ENCODE results near the gene PADI1. TPM values are rescaled to one million over a fixed set of nuclear protein-coding genes. Genes with fewer than 3 reads are reported as not detected.

The PADI1 gene
- total RNA-seq, 1 donor from 2014 or later: not detected

GRCh38 chr1:17189632-17189990 is 15.3 kb upstream of the PADI1 start:
- Histone ChIP-seq H3K27me3 (ENCODE audit: control insufficient read depth in 3 of 3, insufficient read depth in 3 of 3, low read length in 3 of 3) (peaks cover 3 to 21% (median 18%) of the 10 kb centered on the region in 3 donors), H3K4me3 (ENCODE audit: low read length in 3 of 3) (no peak overlapping the region), H3K9me3 (ENCODE audit: control insufficient read depth in 3 of 3, low read length in 3 of 3) (peaks cover 0 to 2% (median 0%) of the 10 kb centered on the region in 3 donors), H3K27ac (ENCODE audit: low read depth, low read length) (no peak overlapping the region), H3K4me1 (ENCODE audit: control insufficient read depth in 3 of 3, insufficient read depth in 3 of 3, low read length in 3 of 3) (no peaks in the 10 kb centered on the region), H3K9ac (ENCODE audit: low read depth in 1 of 3, low read length in 3 of 3) (no peak overlapping the region), H3K36me3 (ENCODE audit: control insufficient read depth in 3 of 3, insufficient read depth in 3 of 3, low read length in 3 of 3) (no peaks in the 10 kb centered on the region)

- no peak overlapping the region for H3K27ac ChIP-seq (ENCODE audit: low read depth, low read length)
- H3K4me1 ChIP-seq (ENCODE audit: control insufficient read depth in 3 of 3, insufficient read depth in 3 of 3, low read length in 3 of 3): no peaks in the 10 kb centered on the region
- H3K27me3 ChIP-seq (ENCODE audit: control insufficient read depth in 3 of 3, insufficient read depth in 3 of 3, low read length in 3 of 3): peaks cover 3 to 18% (median 14%) of the 10 kb centered on the region in 3 donors
- H3K9ac ChIP-seq (ENCODE audit: low read depth in 1 of 3, low read length in 3 of 3): no peak overlapping the region
- H3K4me3 ChIP-seq (ENCODE audit: low read length in 3 of 3): no peak overlapping the region
- H3K36me3 ChIP-seq (ENCODE audit: control insufficient read depth in 3 of 3, insufficient read depth in 3 of 3, low read length in 3 of 3): no peaks in the 10 kb centered on the region
- H3K9me3 ChIP-seq (ENCODE audit: control insufficient read depth in 3 of 3, low read length in 3 of 3): peaks cover 0 to 2% (median 0%) of the 10 kb centered on the region in 3 donors
These were observed 14.6 kb upstream of the PADI1 start for GRCh38 chr1:17190010-17190995.

GRCh38 chr1:17191990-17192242 is 13.0 kb upstream of the PADI1 start:
- Histone ChIP-seq H3K36me3 (ENCODE audit: control insufficient read depth in 3 of 3, insufficient read depth in 3 of 3, low read length in 3 of 3) (no peaks in the 10 kb centered on the region), H3K4me1 (ENCODE audit: control insufficient read depth in 3 of 3, insufficient read depth in 3 of 3, low read length in 3 of 3) (no peaks in the 10 kb centered on the region), H3K4me3 (ENCODE audit: low read length in 3 of 3) (no peak overlapping the region), H3K27me3 (ENCODE audit: control insufficient read depth in 3 of 3, insufficient read depth in 3 of 3, low read length in 3 of 3) (peaks cover 3 to 22% (median 14%) of the 10 kb centered on the region in 3 donors), H3K27ac (ENCODE audit: low read depth, low read length) (no peak overlapping the region), H3K9me3 (ENCODE audit: control insufficient read depth in 3 of 3, low read length in 3 of 3) (peaks cover 0 to 2% (median 0%) of the 10 kb centered on the region in 3 donors), H3K9ac (ENCODE audit: low read depth in 1 of 3, low read length in 3 of 3) (no peak overlapping the region)

- Histone ChIP-seq H3K36me3 (ENCODE audit: control insufficient read depth in 3 of 3, insufficient read depth in 3 of 3, low read length in 3 of 3) (no peaks in the 10 kb centered on the region), H3K9me3 (ENCODE audit: control insufficient read depth in 3 of 3, low read length in 3 of 3) (peaks cover 0 to 2% (median 0%) of the 10 kb centered on the region in 3 donors), H3K9ac (ENCODE audit: low read depth in 1 of 3, low read length in 3 of 3) (no peak overlapping the region), H3K4me3 (ENCODE audit: low read length in 3 of 3) (no peak overlapping the region), H3K27ac (ENCODE audit: low read depth, low read length) (no peak overlapping the region), H3K27me3 (ENCODE audit: control insufficient read depth in 3 of 3, insufficient read depth in 3 of 3, low read length in 3 of 3) (peaks cover 3 to 22% (median 15%) of the 10 kb centered on the region in 3 donors), H3K4me1 (ENCODE audit: control insufficient read depth in 3 of 3, insufficient read depth in 3 of 3, low read length in 3 of 3) (no peaks in the 10 kb centered on the region)
These were observed 12.3 kb upstream of the PADI1 start for GRCh38 chr1:17192394-17193221.

- Histone ChIP-seq H3K9ac (ENCODE audit: low read depth in 1 of 3, low read length in 3 of 3) (no peak overlapping the region), H3K27ac (ENCODE audit: low read depth, low read length) (no peak overlapping the region), H3K9me3 (ENCODE audit: control insufficient read depth in 3 of 3, low read length in 3 of 3) (peaks cover 0 to 2% (median 0%) of the 10 kb centered on the region in 3 donors), H3K27me3 (ENCODE audit: control insufficient read depth in 3 of 3, insufficient read depth in 3 of 3, low read length in 3 of 3) (peaks cover 3 to 28% (median 18%) of the 10 kb centered on the region in 3 donors), H3K4me1 (ENCODE audit: control insufficient read depth in 3 of 3, insufficient read depth in 3 of 3, low read length in 3 of 3) (no peaks in the 10 kb centered on the region), H3K36me3 (ENCODE audit: control insufficient read depth in 3 of 3, insufficient read depth in 3 of 3, low read length in 3 of 3) (no peaks in the 10 kb centered on the region), H3K4me3 (ENCODE audit: low read length in 3 of 3) (no peak overlapping the region)
These were observed 11.5 kb upstream of the PADI1 start for GRCh38 chr1:17193222-17194132.

GRCh38 chr1:17194133-17194475 is 10.8 kb upstream of the PADI1 start:
- no peaks in the 10 kb centered on the region for H3K9me3 ChIP-seq (ENCODE audit: control insufficient read depth in 3 of 3, low read length in 3 of 3)
- H3K27me3 ChIP-seq (ENCODE audit: control insufficient read depth in 3 of 3, insufficient read depth in 3 of 3, low read length in 3 of 3): peaks cover 3 to 34% (median 24%) of the 10 kb centered on the region in 3 donors
- H3K4me1 ChIP-seq (ENCODE audit: control insufficient read depth in 3 of 3, insufficient read depth in 3 of 3, low read length in 3 of 3): no peaks in the 10 kb centered on the region
- no peak overlapping the region for H3K4me3 ChIP-seq (ENCODE audit: low read length in 3 of 3)
- H3K9ac ChIP-seq (ENCODE audit: low read depth in 1 of 3, low read length in 3 of 3): no peak overlapping the region
- H3K27ac ChIP-seq (ENCODE audit: low read depth, low read length): no peak overlapping the region
- no peaks in the 10 kb centered on the region for H3K36me3 ChIP-seq (ENCODE audit: control insufficient read depth in 3 of 3, insufficient read depth in 3 of 3, low read length in 3 of 3)

- no peaks in the 10 kb centered on the region for H3K4me1 ChIP-seq (ENCODE audit: control insufficient read depth in 3 of 3, insufficient read depth in 3 of 3, low read length in 3 of 3)
- peaks cover 3 to 34% (median 27%) of the 10 kb centered on the region in 3 donors for H3K27me3 ChIP-seq (ENCODE audit: control insufficient read depth in 3 of 3, insufficient read depth in 3 of 3, low read length in 3 of 3)
- H3K27ac ChIP-seq (ENCODE audit: low read depth, low read length): no peak overlapping the region
- H3K4me3 ChIP-seq (ENCODE audit: low read length in 3 of 3): no peak overlapping the region
- H3K9ac ChIP-seq (ENCODE audit: low read depth in 1 of 3, low read length in 3 of 3): no peak overlapping the region
- H3K36me3 ChIP-seq (ENCODE audit: control insufficient read depth in 3 of 3, insufficient read depth in 3 of 3, low read length in 3 of 3): no peaks in the 10 kb centered on the region
- H3K9me3 ChIP-seq (ENCODE audit: control insufficient read depth in 3 of 3, low read length in 3 of 3): no peaks in the 10 kb centered on the region
These were observed 10.1 kb upstream of the PADI1 start for GRCh38 chr1:17194615-17195528.

- H3K9ac ChIP-seq (ENCODE audit: low read depth in 1 of 3, low read length in 3 of 3): no peak overlapping the region
- H3K36me3 ChIP-seq (ENCODE audit: control insufficient read depth in 3 of 3, insufficient read depth in 3 of 3, low read length in 3 of 3): no peaks in the 10 kb centered on the region
- no peaks in the 10 kb centered on the region for H3K9me3 ChIP-seq (ENCODE audit: control insufficient read depth in 3 of 3, low read length in 3 of 3)
- H3K27ac ChIP-seq (ENCODE audit: low read depth, low read length): no peak overlapping the region
- no peaks in the 10 kb centered on the region for H3K4me1 ChIP-seq (ENCODE audit: control insufficient read depth in 3 of 3, insufficient read depth in 3 of 3, low read length in 3 of 3)
- H3K4me3 ChIP-seq (ENCODE audit: low read length in 3 of 3): no peak overlapping the region
- H3K27me3 ChIP-seq (ENCODE audit: control insufficient read depth in 3 of 3, insufficient read depth in 3 of 3, low read length in 3 of 3): peaks cover 0 to 34% (median 27%) of the 10 kb centered on the region in 3 donors
These were observed 9.2 kb upstream of the PADI1 start for GRCh38 chr1:17195731-17196130.
